ENCODE results near the gene GLRA1.

The GLRA1 gene

GRCh38 chr5:151812757-151813309, 111.8 kb downstream of the GLRA1 start:
- H3K36me3 ChIP-seq (ENCODE audit: control insufficient read depth, low read depth, low read length) = peaks cover 63% of the 10 kb centered on the region
- H3K27me3 ChIP-seq (ENCODE audit: control insufficient read depth, insufficient read depth, low read length) = no peaks in the 10 kb centered on the region
- H3K4me1 ChIP-seq (ENCODE audit: control insufficient read depth, low read depth, low read length) = no peaks in the 10 kb centered on the region
- no peak overlapping the region for H3K9ac ChIP-seq (ENCODE audit: low read length)
- H3K27ac ChIP-seq (ENCODE audit: low read length) = no peak overlapping the region
- H3K4me3 ChIP-seq (ENCODE audit: low read length) = no peak overlapping the region
- H3K9me3 ChIP-seq (ENCODE audit: control insufficient read depth, low read depth, low read length) = no peaks in the 10 kb centered on the region

GRCh38 chr5:151811593-151812321, 112.9 kb downstream of the GLRA1 start:
- Histone ChIP-seq H3K4me3 (ENCODE audit: low read length) (no peak overlapping the region), H3K27ac (ENCODE audit: low read length) (no peak overlapping the region), H3K27me3 (ENCODE audit: control insufficient read depth, insufficient read depth, low read length) (no peaks in the 10 kb centered on the region), H3K4me1 (ENCODE audit: control insufficient read depth, low read depth, low read length) (no peaks in the 10 kb centered on the region), H3K9ac (ENCODE audit: low read length) (no peak overlapping the region), H3K9me3 (ENCODE audit: control insufficient read depth, low read depth, low read length) (no peaks in the 10 kb centered on the region), H3K36me3 (ENCODE audit: control insufficient read depth, low read depth, low read length) (peaks cover 73% of the 10 kb centered on the region)

GRCh38 chr5:151810897-151811296, 113.8 kb downstream of the GLRA1 start:
- H3K9ac ChIP-seq (ENCODE audit: low read length) = no peak overlapping the region
- no peaks in the 10 kb centered on the region for H3K9me3 ChIP-seq (ENCODE audit: control insufficient read depth, low read depth, low read length)
- H3K4me1 ChIP-seq (ENCODE audit: control insufficient read depth, low read depth, low read length) = no peaks in the 10 kb centered on the region
- H3K36me3 ChIP-seq (ENCODE audit: control insufficient read depth, low read depth, low read length) = peaks cover 80% of the 10 kb centered on the region
- no peaks in the 10 kb centered on the region for H3K27me3 ChIP-seq (ENCODE audit: control insufficient read depth, insufficient read depth, low read length)
- H3K27ac ChIP-seq (ENCODE audit: low read length) = no peak overlapping the region
- H3K4me3 ChIP-seq (ENCODE audit: low read length) = no peak overlapping the region

- Histone ChIP-seq H3K9ac (ENCODE audit: low read length) (no peak overlapping the region), H3K27ac (ENCODE audit: low read length) (no peak overlapping the region), H3K9me3 (ENCODE audit: control insufficient read depth, low read depth, low read length) (no peaks in the 10 kb centered on the region), H3K4me1 (ENCODE audit: control insufficient read depth, low read depth, low read length) (no peaks in the 10 kb centered on the region), H3K36me3 (ENCODE audit: control insufficient read depth, low read depth, low read length) (peaks cover 84% of the 10 kb centered on the region), H3K4me3 (ENCODE audit: low read length) (no peak overlapping the region), H3K27me3 (ENCODE audit: control insufficient read depth, insufficient read depth, low read length) (no peaks in the 10 kb centered on the region)
Measured at GRCh38 chr5:151810449-151810848, 114.2 kb downstream of the GLRA1 start.

GRCh38 chr5:151808451-151809169, 116.0 kb downstream of the GLRA1 start:
- Histone ChIP-seq H3K27me3 (ENCODE audit: control insufficient read depth, insufficient read depth, low read length) (no peaks in the 10 kb centered on the region), H3K9me3 (ENCODE audit: control insufficient read depth, low read depth, low read length) (no peaks in the 10 kb centered on the region), H3K4me3 (ENCODE audit: low read length) (no peak overlapping the region), H3K9ac (ENCODE audit: low read length) (no peak overlapping the region), H3K27ac (ENCODE audit: low read length) (no peak overlapping the region), H3K4me1 (ENCODE audit: control insufficient read depth, low read depth, low read length) (no peaks in the 10 kb centered on the region), H3K36me3 (ENCODE audit: control insufficient read depth, low read depth, low read length) (peaks cover 91% of the 10 kb centered on the region)

GRCh38 chr5:151805414-151806223, 119.0 kb downstream of the GLRA1 start:
- H3K36me3 ChIP-seq (ENCODE audit: control insufficient read depth, low read depth, low read length) = peaks cover 89% of the 10 kb centered on the region
- H3K4me1 ChIP-seq (ENCODE audit: control insufficient read depth, low read depth, low read length) = no peaks in the 10 kb centered on the region
- no peak overlapping the region for H3K4me3 ChIP-seq (ENCODE audit: low read length)
- no peaks in the 10 kb centered on the region for H3K27me3 ChIP-seq (ENCODE audit: control insufficient read depth, insufficient read depth, low read length)
- H3K27ac ChIP-seq (ENCODE audit: low read length) = no peak overlapping the region
- H3K9me3 ChIP-seq (ENCODE audit: control insufficient read depth, low read depth, low read length) = no peaks in the 10 kb centered on the region
- no peak overlapping the region for H3K9ac ChIP-seq (ENCODE audit: low read length)

GRCh38 chr5:151800532-151800931, 124.1 kb downstream of the GLRA1 start:
- Histone ChIP-seq H3K36me3 (ENCODE audit: control insufficient read depth, low read depth, low read length) (peaks cover 92% of the 10 kb centered on the region), H3K4me1 (ENCODE audit: control insufficient read depth, low read depth, low read length) (no peaks in the 10 kb centered on the region), H3K27ac (ENCODE audit: low read length) (no peak overlapping the region), H3K27me3 (ENCODE audit: control insufficient read depth, insufficient read depth, low read length) (no peaks in the 10 kb centered on the region), H3K9me3 (ENCODE audit: control insufficient read depth, low read depth, low read length) (no peaks in the 10 kb centered on the region), H3K4me3 (ENCODE audit: low read length) (no peak overlapping the region), H3K9ac (ENCODE audit: low read length) (no peak overlapping the region)

GRCh38 chr5:151799407-151799806, 125.2 kb downstream of the GLRA1 start:
- no peak overlapping the region for H3K9ac ChIP-seq (ENCODE audit: low read length)
- peaks cover 92% of the 10 kb centered on the region for H3K36me3 ChIP-seq (ENCODE audit: control insufficient read depth, low read depth, low read length)
- H3K4me3 ChIP-seq (ENCODE audit: low read length) = no peak overlapping the region
- no peak overlapping the region for H3K27ac ChIP-seq (ENCODE audit: low read length)
- H3K27me3 ChIP-seq (ENCODE audit: control insufficient read depth, insufficient read depth, low read length) = no peaks in the 10 kb centered on the region
- H3K4me1 ChIP-seq (ENCODE audit: control insufficient read depth, low read depth, low read length) = no peaks in the 10 kb centered on the region
- H3K9me3 ChIP-seq (ENCODE audit: control insufficient read depth, low read depth, low read length) = no peaks in the 10 kb centered on the region

GRCh38 chr5:151798674-151799073, 126.0 kb downstream of the GLRA1 start:
- Histone ChIP-seq H3K36me3 (ENCODE audit: control insufficient read depth, low read depth, low read length) (peaks cover 92% of the 10 kb centered on the region), H3K27me3 (ENCODE audit: control insufficient read depth, insufficient read depth, low read length) (no peaks in the 10 kb centered on the region), H3K9ac (ENCODE audit: low read length) (no peak overlapping the region), H3K9me3 (ENCODE audit: control insufficient read depth, low read depth, low read length) (no peaks in the 10 kb centered on the region), H3K4me1 (ENCODE audit: control insufficient read depth, low read depth, low read length) (no peaks in the 10 kb centered on the region), H3K27ac (ENCODE audit: low read length) (no peak overlapping the region), H3K4me3 (ENCODE audit: low read length) (no peak overlapping the region)

GRCh38 chr5:151795426-151795825, 129.2 kb downstream of the GLRA1 start:
- Histone ChIP-seq H3K4me1 (ENCODE audit: control insufficient read depth, low read depth, low read length) (no peaks in the 10 kb centered on the region), H3K36me3 (ENCODE audit: control insufficient read depth, low read depth, low read length) (peaks cover 97% of the 10 kb centered on the region), H3K4me3 (ENCODE audit: low read length) (no peak overlapping the region), H3K9me3 (ENCODE audit: control insufficient read depth, low read depth, low read length) (no peaks in the 10 kb centered on the region), H3K27me3 (ENCODE audit: control insufficient read depth, insufficient read depth, low read length) (no peaks in the 10 kb centered on the region), H3K9ac (ENCODE audit: low read length) (no peak overlapping the region), H3K27ac (ENCODE audit: low read length) (no peak overlapping the region)

GRCh38 chr5:151793358-151793757, 131.3 kb downstream of the GLRA1 start:
- peaks cover 97% of the 10 kb centered on the region for H3K36me3 ChIP-seq (ENCODE audit: control insufficient read depth, low read depth, low read length)
- H3K9me3 ChIP-seq (ENCODE audit: control insufficient read depth, low read depth, low read length) = no peaks in the 10 kb centered on the region
- H3K27ac ChIP-seq (ENCODE audit: low read length) = no peak overlapping the region
- no peaks in the 10 kb centered on the region for H3K27me3 ChIP-seq (ENCODE audit: control insufficient read depth, insufficient read depth, low read length)
- H3K4me3 ChIP-seq (ENCODE audit: low read length) = no peak overlapping the region
- no peaks in the 10 kb centered on the region for H3K4me1 ChIP-seq (ENCODE audit: control insufficient read depth, low read depth, low read length)
- no peak overlapping the region for H3K9ac ChIP-seq (ENCODE audit: low read length)
